IPS-20b (cell line): ENCODE data around the gene UNC13D.
"Not testable (repeated sequence)": the region's sequence is repeated elsewhere in the genome, so short reads cannot be mapped to it uniquely, and the experiment has no call there.

Experiments used
- H3K27ac ChIP-seq: one replicate; pipeline ENCODE4 v1.5.1; 2013; ENCODE audit warnings: low read length
- H3K27me3 ChIP-seq: 2 replicates; pipeline ENCODE4 v1.6.1; 2013; ENCODE audit warnings: mild to moderate bottlenecking, low read length, inconsistent platforms; ENCODE audit not compliant: insufficient read depth
- H3K36me3 ChIP-seq: 2 replicates; pipeline ENCODE4 v1.6.1; 2013; ENCODE audit warnings: low read depth, mild to moderate bottlenecking, inconsistent platforms, low read length, moderate library complexity; ENCODE audit not compliant: insufficient read depth
- H3K4me1 ChIP-seq: 2 replicates; pipeline ENCODE4 v1.6.1; 2013; ENCODE audit warnings: mild to moderate bottlenecking, control low read depth, inconsistent platforms, low read length, moderate library complexity; ENCODE audit not compliant: insufficient read depth
- H3K4me3 ChIP-seq: 2 replicates; pipeline ENCODE4 v1.5.1; 2013; ENCODE audit warnings: mild to moderate bottlenecking, low read length, inconsistent platforms
- H3K9ac ChIP-seq: 2 replicates; pipeline ENCODE4 v1.6.1; 2013; ENCODE audit warnings: low read depth, mild to moderate bottlenecking, inconsistent platforms, low read length, moderate library complexity
- H3K9me3 ChIP-seq: 2 replicates; pipeline ENCODE4 v1.6.1; 2013; ENCODE audit warnings: mild to moderate bottlenecking, low read depth, low read length, inconsistent platforms; ENCODE audit not compliant: insufficient read depth

Gene UNC13D

DNA sequence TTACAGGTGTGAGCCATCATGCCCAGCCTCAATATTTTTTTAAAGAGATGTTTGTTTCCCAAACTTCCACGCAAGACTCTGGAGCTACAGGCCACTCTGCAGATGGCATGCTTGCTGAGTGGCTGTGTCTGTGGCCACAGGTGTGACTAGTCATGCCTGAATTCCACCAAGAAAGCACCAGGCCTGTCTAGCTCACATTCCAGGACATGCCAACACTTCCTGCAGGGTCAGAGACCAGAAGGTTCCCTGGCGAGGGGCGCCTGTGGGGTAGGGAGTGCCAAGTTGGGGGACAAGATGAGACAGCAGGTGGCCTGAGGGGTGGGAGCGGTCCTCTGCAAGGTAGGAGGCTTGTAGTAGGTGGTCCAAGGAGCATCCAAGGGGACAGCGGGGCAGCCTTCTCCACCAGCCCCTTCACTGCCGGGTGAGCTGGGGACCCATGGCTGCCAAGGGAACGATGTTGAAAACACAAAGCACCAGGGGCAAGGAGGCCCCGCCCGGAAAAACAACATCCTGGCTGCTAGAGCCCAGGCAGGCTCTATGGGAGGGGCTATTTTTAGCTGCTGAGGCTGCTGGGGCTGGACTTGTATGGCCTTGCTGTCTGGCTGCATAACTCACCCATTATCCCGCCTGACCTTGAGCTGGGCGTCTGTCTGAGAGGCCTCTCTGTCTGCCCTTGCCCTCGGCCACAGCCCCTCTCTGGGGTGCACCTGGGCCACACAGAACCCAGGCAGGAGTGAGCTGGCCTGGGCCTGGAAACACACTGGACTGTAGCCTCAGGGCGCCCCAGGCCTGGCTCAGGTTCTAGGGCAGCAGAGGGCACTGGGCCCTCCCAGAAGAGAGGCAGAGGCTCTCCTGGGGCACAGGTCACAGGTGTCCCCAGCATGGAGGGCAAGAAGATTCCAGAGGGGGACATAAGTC, 28.5 kb upstream of the UNC13D start:
- Histone ChIP-seq H3K9me3 (no peaks in the 10 kb centered on the region), H3K27me3 (peaks cover 19% of the 10 kb centered on the region), H3K9ac (no peak overlapping the region), H3K4me1 (0 out of 2 replicates have a peak, but pooled peaks cover 3% of the 10 kb centered on the region), H3K27ac (no peak overlapping the region), H3K36me3 (no peaks in the 10 kb centered on the region), H3K4me3 (no peak overlapping the region)

DNA sequence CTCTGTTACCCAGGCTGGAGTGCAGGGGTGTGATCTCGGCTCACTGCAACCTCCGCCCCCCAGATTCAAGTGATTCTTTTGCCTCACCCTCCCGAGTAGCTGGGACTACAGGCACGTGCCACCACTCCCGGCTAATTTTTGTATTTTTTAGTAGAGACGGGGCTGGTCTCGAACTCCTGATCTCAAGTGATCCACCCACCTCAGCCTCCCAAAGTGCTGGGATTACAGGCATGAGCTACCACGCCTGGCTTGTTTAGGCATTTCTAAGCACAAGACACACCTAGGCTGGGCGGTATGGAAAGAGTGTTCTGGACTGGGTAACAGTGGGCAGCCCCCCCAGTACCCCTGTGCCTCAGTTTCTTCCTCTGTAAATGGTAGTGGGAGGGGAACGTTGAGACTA, 26.0 kb upstream of the UNC13D start:
- not testable (repeated sequence) for H3K27ac ChIP-seq, H3K9ac ChIP-seq, H3K4me1 ChIP-seq, H3K4me3 ChIP-seq, H3K27me3 ChIP-seq, H3K36me3 ChIP-seq, H3K9me3 ChIP-seq

DNA sequence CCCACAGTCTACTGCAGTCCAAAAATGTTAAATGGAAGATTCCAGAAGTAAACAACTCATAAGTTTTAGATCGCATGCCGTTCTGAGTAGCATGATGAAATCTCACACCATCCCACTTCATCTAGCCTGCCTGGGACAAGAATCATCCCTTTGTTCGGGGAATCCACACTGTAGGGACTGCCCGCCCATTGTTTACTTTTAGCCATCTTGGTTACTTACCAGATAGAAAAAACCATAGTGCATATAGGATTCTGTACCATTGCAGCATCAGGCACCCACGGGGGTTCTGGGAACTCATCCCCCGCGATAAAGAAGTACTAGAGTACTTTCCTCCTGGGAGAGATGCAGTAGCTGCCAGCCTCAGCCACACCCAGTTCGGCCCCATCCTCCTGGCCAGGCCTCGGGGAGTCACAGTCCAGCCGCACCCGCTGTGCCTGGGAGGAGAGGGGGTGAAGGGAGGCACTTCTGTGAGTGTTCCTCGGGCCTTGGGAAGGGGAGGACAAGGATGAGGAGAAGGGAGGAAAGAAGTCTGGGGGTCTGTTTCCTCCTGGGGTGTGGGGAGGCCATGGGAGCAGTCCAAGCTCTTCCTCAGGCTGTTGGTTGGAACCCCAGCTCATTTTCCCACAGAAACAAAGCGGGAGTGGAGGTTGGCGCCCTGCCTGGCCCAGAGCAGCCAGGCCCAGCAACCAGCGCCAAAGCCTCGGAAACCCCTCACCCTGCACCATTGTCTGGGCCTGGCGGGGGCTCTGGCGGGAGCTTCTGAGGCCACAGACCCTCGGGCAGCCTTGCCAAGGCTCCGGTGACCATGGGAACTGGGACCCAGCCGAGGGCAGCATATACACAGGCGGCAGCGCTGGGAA, 25.3 kb upstream of the UNC13D start:
- Histone ChIP-seq H3K9me3 (no peaks in the 10 kb centered on the region), H3K27me3 (no peaks in the 10 kb centered on the region), H3K27ac (no peak overlapping the region), H3K9ac (no peak overlapping the region), H3K4me1 (0 out of 2 replicates have a peak, but pooled peaks cover 3% of the 10 kb centered on the region), H3K36me3 (no peaks in the 10 kb centered on the region), H3K4me3 (no peak overlapping the region)

DNA sequence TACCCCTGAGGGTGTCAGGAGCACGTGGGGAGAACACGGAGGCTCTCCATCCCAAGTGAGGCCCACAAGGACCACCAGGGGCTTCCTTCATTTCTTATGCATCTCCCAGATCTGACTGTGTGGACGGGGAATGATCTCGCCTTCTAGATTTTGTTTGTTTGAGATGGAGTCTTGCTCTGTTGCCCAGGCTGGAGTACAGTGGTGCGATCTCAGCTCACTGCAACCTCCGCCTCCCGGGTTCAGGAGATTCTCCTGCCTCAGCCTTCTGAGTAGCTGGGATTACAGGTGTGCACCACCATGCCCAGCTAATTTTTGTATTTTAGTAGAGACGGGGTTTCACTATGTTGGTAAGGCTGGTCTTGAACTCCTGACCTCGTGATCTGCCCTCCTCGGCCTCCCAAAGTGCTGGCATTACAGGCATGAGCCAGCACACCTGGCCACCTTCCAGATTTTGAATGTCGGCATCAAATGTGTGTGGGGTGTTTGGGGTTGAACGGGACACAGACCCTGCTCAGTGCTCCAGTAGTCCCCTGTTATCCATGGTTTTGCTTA, 24.6 kb upstream of the UNC13D start:
- H3K9me3 ChIP-seq, H3K27me3 ChIP-seq, H3K36me3 ChIP-seq, H3K9ac ChIP-seq, H3K27ac ChIP-seq, H3K4me1 ChIP-seq, H3K4me3 ChIP-seq: not testable (repeated sequence)

DNA sequence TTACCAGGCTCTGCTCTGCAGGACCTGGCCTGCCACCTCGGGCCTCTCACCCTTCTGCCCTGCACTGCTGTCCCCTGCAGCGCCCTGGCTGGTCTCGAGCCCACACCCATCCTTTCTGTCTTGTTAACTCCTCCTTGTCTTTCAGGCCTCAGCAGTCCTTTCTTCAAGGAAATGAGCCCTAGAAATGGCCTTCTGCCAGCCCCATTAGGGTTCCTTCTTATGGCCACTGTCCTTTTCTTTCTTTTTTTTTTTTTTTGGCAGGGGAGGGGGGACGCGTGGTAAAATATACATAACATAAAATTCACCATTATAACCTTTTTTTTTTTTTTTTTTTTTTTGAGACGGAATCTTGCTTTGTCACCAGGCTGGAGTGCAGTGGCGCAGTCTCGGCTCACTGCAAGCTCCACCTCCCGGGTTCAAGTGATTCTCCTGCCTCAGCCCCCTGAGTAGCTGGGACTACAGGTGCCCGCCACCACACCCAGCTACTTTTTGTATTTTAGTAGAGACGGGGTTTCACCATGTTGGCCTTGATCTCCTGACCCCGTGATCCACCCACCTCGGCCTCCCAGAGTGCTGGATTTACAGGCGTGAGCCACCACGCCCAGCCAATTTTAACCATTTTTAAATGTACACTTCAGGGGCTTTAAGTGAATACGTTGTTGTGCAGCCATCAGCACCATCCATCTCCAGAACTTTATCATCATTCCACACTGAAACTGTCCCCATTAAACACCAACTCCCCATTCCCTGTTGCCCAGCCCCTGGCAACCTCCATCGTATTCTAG, 21.4 kb upstream of the UNC13D start:
- H3K9me3 ChIP-seq, H3K9ac ChIP-seq, H3K4me1 ChIP-seq, H3K4me3 ChIP-seq, H3K27ac ChIP-seq, H3K27me3 ChIP-seq, H3K36me3 ChIP-seq: not testable (repeated sequence)

DNA sequence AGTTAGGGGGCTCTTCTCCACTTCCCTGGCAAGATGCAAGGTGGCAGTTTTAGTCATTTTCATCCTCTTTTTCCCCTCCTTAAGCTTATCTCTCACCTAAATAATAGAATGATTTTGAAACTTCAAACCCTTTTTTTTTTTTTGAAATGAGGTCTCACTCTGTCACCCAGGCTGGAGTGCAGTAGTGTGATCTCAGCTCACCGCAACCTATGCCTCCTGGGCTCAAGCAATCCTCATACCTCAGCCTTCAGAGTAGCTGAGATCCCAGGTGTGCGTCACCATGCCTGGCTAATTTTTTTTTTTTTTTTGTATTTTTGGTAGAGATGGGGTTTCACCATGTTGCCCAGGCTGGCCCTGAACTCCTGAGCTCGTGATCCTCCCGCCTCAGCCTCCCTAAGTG, 20.7 kb upstream of the UNC13D start:
- not testable (repeated sequence) for H3K9me3 ChIP-seq, H3K4me1 ChIP-seq, H3K9ac ChIP-seq, H3K36me3 ChIP-seq, H3K27me3 ChIP-seq, H3K4me3 ChIP-seq, H3K27ac ChIP-seq

DNA sequence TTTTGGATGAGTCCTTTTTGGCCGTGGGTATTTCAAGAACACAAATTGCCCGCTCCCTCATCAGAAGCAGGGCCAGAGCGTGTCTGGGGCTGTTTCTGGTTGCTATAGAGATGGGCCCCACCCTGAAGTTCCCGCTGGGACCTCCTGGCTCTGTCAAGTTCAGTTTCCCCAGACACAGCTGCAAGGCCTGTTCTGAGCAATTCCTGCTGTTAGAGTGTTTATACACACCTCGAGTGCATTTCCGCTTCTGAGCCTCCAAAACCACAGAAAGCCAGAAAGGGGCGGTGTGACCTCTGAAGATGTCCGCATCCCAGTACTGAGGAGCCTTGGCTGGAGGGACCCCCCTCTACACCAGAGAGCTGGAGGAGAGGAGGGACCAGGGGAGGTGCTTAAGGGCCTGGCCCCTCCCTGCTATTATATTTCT, 20.3 kb upstream of the UNC13D start:
- no peaks in the 10 kb centered on the region for H3K9me3 ChIP-seq
- no peak overlapping the region for H3K9ac ChIP-seq
- H3K27me3 ChIP-seq = no peaks in the 10 kb centered on the region
- no peaks in the 10 kb centered on the region for H3K36me3 ChIP-seq
- no peak overlapping the region for H3K4me3 ChIP-seq
- H3K27ac ChIP-seq = no peak overlapping the region
- no peaks in the 10 kb centered on the region for H3K4me1 ChIP-seq

DNA sequence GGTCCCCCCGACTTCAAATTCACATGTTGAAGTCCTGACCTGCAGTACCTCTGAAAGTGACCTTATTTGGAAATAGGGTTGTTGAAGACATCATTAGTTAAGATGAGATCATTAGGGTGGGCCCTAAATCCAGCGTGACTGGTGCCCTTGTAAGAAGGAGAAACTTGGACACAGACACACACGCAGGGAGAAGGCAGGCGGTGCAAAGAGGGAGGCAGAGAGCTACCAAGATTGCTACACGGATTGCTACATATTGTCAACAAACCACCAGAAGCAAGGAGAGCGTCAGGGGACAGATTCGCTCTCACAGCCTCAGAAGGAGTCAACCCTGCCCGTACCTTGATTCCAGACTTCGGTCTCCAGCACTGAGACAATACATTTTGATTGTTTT, 17.7 kb upstream of the UNC13D start:
- no peaks in the 10 kb centered on the region for H3K9me3 ChIP-seq
- H3K4me3 ChIP-seq = no peak overlapping the region
- H3K27me3 ChIP-seq = no peaks in the 10 kb centered on the region
- no peak overlapping the region for H3K27ac ChIP-seq
- no peak overlapping the region for H3K9ac ChIP-seq
- H3K36me3 ChIP-seq = no peaks in the 10 kb centered on the region
- no peaks in the 10 kb centered on the region for H3K4me1 ChIP-seq

DNA sequence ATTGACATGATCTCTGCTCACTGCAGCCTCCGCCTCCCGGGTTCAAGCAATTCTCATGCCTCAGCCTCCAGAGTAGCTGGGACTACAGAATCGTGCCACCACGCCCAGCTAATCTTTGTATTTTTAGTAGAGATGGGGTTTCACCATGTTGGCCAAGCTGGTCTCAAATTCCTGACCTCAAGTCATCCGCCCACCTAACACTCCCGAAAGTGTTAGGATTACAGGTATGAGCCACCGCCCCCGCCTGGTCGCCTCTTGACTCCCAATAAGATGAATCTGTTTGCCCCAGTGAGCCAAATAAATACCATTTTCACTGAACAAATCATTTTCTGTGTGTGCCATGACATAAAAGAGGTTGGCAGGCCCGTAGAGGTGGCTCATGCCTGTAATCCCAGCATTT, 15.2 kb upstream of the UNC13D start:
- not testable (repeated sequence) for H3K27ac ChIP-seq, H3K4me3 ChIP-seq, H3K27me3 ChIP-seq, H3K9ac ChIP-seq, H3K36me3 ChIP-seq, H3K9me3 ChIP-seq, H3K4me1 ChIP-seq

DNA sequence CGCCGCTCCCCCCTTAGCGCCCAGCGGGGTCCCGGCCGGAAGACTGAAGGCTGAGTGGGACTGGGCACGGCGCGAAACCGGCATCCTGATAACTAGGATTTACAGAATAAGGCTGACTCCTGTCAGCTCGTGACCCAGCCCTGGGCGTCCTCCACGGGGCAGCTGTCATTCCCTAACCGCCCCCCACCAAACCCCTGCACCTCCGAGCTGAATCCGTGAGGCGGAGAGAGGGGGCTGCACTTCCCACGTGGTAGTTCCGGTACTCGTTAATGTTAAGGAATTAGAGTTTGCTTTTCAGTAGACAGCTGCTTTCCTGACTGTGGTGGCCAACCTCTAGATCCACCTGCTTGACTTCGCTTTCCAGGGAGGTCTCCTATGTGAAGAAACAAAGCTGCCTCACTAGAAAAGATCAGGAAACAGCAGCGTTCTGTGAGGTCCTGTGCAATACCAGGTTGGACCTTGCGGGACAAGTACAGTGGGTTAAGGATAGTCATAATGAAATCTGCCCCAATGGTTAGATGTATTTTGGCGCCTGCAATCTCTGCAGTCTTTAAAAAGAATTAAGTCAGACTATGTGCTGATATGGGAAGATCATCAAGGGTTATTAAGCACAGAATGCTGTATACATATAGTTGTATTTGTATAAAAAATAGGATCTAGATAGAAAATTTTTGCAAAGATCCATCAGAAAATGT, 12.0 kb upstream of the UNC13D start:
- Histone ChIP-seq H3K9ac (peak overlapping the region; percentile 86; the same call in 1 of the 2 replicates), H3K27me3 (no peaks in the 10 kb centered on the region), H3K36me3 (peaks cover 4% of the 10 kb centered on the region), H3K27ac (peak overlapping the region; percentile 67), H3K9me3 (no peaks in the 10 kb centered on the region), H3K4me1 (peaks cover 8% of the 10 kb centered on the region; the same call in 1 of the 2 replicates), H3K4me3 (peak overlapping the region; percentile 88)
